ENCODE results near the gene KIAA1614. TPM values are rescaled to one million over a fixed set of nuclear protein-coding genes. Genes with fewer than 3 reads are reported as not detected.

Gene KIAA1614
- total RNA-seq, 1 donor from 2014 or later = 0.79 TPM

DNA sequence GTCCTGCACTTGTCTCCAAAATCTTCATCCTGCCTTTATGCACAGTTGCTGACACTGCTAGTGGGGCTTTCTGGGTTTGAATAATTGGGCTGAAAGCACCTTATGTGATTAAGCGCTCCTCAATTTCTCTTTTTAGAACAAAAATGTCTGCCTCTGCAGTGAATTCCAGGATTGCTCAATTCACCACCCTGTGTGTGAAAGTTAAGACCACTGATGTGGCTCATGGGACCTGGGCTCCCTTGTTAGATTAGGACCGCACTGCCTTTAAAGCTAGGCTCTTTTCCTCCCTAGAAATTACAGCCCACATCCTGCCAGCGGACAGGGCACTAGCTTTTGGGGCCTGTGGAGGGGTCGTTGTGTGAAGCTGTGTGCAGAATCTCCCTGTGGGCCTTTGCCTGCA, 18.8 kb downstream of the KIAA1614 start:
- Histone ChIP-seq H3K27me3 (ENCODE audit: control insufficient read depth, insufficient read depth, low read length) (no peaks in the 10 kb centered on the region), H3K4me3 (ENCODE audit: low read depth, low read length) (no peak overlapping the region), H3K36me3 (ENCODE audit: control insufficient read depth, insufficient read depth, low read length) (no peaks in the 10 kb centered on the region)
- DNase-seq (ENCODE audit: low read depth) (no peak), FAIRE-seq (no peak)
- TF ChIP-seq, protein P1, sequence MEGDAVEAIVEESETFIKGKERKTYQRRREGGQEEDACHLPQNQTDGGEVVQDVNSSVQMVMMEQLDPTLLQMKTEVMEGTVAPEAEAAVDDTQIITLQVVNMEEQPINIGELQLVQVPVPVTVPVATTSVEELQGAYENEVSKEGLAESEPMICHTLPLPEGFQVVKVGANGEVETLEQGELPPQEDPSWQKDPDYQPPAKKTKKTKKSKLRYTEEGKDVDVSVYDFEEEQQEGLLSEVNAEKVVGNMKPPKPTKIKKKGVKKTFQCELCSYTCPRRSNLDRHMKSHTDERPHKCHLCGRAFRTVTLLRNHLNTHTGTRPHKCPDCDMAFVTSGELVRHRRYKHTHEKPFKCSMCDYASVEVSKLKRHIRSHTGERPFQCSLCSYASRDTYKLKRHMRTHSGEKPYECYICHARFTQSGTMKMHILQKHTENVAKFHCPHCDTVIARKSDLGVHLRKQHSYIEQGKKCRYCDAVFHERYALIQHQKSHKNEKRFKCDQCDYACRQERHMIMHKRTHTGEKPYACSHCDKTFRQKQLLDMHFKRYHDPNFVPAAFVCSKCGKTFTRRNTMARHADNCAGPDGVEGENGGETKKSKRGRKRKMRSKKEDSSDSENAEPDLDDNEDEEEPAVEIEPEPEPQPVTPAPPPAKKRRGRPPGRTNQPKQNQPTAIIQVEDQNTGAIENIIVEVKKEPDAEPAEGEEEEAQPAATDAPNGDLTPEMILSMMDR (IDR thresholded peaks at IDR 0.05; ENCODE audit: insufficient read depth, low read length, severe bottlenecking) = no peak

DNA sequence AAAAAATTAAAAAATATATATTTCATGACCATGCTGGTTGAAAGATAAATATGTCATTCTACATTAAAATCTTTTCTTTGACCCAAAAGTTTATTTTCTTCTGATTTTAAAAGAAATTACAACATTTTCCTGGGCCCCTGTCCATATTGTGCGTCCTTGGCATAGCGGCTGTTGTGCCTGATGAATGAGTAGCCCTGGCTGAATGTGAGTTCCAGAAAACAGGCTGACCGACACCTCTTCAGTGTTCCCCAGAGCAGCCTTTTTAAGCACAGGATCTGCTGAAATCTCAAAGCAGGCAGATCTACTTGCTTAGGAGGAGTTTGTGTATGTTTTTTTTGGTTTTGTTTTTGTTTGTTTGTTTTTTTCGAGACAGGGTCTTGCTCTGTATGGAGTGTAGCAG, 19.7 kb downstream of the KIAA1614 start:
- no peak for DNase-seq (ENCODE audit: low read depth)
- no peak for FAIRE-seq

DNA sequence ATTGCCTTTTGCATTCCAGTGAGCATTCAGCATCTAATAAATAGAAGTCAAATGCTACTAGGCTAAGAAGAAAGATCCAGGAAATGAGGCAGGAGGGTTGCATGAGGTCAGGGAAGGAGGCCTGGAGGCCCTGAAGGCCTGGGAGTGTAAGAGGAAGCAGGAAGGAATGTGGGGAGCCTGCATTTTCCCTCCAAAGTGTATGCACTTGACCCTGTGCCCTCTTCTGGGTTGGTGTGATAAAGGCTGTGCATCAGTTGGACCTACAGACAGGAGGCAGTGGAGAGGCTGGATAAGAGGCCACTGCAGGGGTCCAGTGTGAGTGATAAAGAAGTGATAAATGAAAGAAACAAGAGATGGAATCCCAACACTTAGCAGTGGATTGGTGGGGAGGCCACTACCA, 20.4 kb downstream of the KIAA1614 start:
- DNase-seq (ENCODE audit: low read depth) = no peak
- FAIRE-seq = no peak
- H3K27me3 ChIP-seq (ENCODE audit: control insufficient read depth, insufficient read depth, low read length) = no peaks in the 10 kb centered on the region
- no peaks in the 10 kb centered on the region for H3K36me3 ChIP-seq (ENCODE audit: control insufficient read depth, insufficient read depth, low read length)
- H3K4me3 ChIP-seq (ENCODE audit: low read depth, low read length) = no peak overlapping the region
- TF ChIP-seq, protein P1 (IDR thresholded peaks at IDR 0.05; ENCODE audit: insufficient read depth, low read length, severe bottlenecking) = no peak

More for the DNA sequence above, 19.7 kb downstream of the KIAA1614 start:
- TF ChIP-seq, protein P1 (IDR thresholded peaks at IDR 0.05; ENCODE audit: insufficient read depth, low read length, severe bottlenecking) = no peak
- H3K27me3 ChIP-seq (ENCODE audit: control insufficient read depth, insufficient read depth, low read length) = no peaks in the 10 kb centered on the region
- H3K36me3 ChIP-seq (ENCODE audit: control insufficient read depth, insufficient read depth, low read length) = no peaks in the 10 kb centered on the region
- no peak overlapping the region for H3K4me3 ChIP-seq (ENCODE audit: low read depth, low read length)

DNA sequence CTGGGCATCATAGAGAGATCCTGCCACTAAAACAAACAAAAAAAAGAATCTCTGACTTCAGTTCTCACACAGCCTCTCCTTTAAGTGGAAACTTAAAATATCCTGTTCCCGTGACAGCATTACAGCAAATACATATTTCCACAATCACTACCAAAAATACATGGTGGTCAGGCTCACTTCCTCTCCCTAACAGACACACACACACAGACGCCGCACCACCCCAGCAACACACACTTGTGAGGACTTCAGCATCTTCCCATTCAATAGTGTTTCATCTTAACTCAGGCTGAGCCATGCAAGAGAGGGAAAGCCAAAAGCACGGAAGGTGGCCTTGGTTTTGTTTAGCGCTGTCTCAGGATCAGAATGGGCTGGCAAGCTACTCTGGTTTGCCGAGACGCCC, 21.9 kb downstream of the KIAA1614 start:
- TF ChIP-seq, protein P1 (IDR thresholded peaks at IDR 0.05; ENCODE audit: insufficient read depth, low read length, severe bottlenecking) = no peak

DNA sequence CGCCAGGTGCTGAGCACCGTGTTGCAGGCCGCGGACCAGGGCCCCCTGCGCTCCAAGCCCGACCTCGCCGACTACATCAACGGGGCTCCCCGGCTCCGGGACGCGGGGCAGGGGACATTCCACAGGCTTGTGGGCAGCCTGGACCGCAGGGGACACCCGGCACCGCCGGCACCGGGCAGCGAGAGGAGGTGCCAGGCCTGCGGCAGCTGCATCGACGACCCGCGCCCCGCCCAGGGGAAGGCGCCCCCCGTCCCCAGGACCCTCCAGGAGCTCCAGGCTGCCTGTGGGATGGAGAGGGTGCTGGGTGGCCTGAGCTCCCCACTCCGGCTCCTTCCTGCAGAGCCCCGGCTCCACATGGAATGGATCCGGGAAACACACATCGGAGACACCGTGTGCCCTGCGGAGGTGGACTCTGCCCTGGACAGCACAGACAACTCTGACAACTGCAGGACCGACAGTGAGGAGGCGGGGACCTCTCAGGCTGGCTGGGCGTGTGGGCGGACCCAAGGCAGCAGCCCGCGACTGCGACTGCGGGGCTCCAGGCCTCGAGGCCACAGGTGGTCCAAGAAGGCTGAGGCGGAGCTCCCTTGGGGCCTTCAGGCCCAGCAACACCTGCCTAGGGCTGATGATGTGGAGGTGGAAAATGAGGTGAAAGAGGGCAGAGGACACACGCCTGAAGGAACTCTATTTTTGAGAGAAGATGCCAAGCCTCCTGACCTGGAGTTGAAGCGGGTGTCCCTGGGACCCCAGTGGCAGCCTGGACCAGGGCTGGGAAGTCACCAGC, 22.8 kb downstream of the KIAA1614 start:
- TF ChIP-seq, protein P1 (IDR thresholded peaks at IDR 0.05; ENCODE audit: insufficient read depth, low read length, severe bottlenecking) = no peak
- DNase-seq (ENCODE audit: low read depth) (no peak), FAIRE-seq (no peak)
- Histone ChIP-seq H3K27me3 (ENCODE audit: control insufficient read depth, insufficient read depth, low read length) (peaks cover 1% of the 10 kb centered on the region), H3K36me3 (ENCODE audit: control insufficient read depth, insufficient read depth, low read length) (no peaks in the 10 kb centered on the region), H3K4me3 (ENCODE audit: low read depth, low read length) (no peak overlapping the region)

More for the DNA sequence above, 21.9 kb downstream of the KIAA1614 start:
- peaks cover 1% of the 10 kb centered on the region for H3K27me3 ChIP-seq (ENCODE audit: control insufficient read depth, insufficient read depth, low read length)
- DNase-seq (ENCODE audit: low read depth) = no peak
- no peak for FAIRE-seq
- no peaks in the 10 kb centered on the region for H3K36me3 ChIP-seq (ENCODE audit: control insufficient read depth, insufficient read depth, low read length)
- no peak overlapping the region for H3K4me3 ChIP-seq (ENCODE audit: low read depth, low read length)

Data from bronchial epithelial cell (primary cell).